B cell (primary cell): ENCODE results near the gene ARL2.
A peak's percentile ranks its signal among the peaks of the same experiment; 100 is the strongest.

Experiments used
- CTCF ChIP-seq: fragments of 200-600 bp; IDR thresholded peaks from one replicate; pipeline ENCODE4 v1.8.0; 2022; ENCODE audit warnings: antibody characterized with exemption, mild to moderate bottlenecking
- EZH2 ChIP-seq: IDR thresholded peaks from 2 replicates; pipeline ENCODE4 v1.6.1; 2012; ENCODE audit warnings: borderline replicate concordance, low read depth, mild to moderate bottlenecking, moderate library complexity, low read length; ENCODE audit not compliant: insufficient read depth, poor library complexity, severe bottlenecking

- TF ChIP-seq CTCF (peak; percentile 90), EZH2 (no peak)
Measured at GRCh38 chr11:65027213-65028067, 13.5 kb downstream of the ARL2 start, which contains the start of gene SNX15.
